HG02852 (cell line): ENCODE data around the gene GLB1L.
"Not testable (repeated sequence)": the region's sequence is repeated elsewhere in the genome, so short reads cannot be mapped to it uniquely, and the experiment has no call there.

Experiments used
- ATAC-seq: cut with Tn5 transposase; IDR thresholded peaks from one replicate; pipeline ENCODE4 v1.9.1; 2021; ENCODE audit warnings: mild to moderate bottlenecking, moderate library complexity; ENCODE audit not compliant: unreplicated experiment

GLB1L gene

GRCh38 chr2:219245148-219245898, at the start of gene GLB1L, which contains the start of gene STK16:
Gene GLB1L (minus strand): TSS chr2:219245444. CDS start chr2:219243573, 1,871 bp downstream.
Gene STK16 (plus strand): TSS chr2:219245479. CDS start chr2:219246000, 521 bp downstream.
- ATAC-seq: peak; percentile 85

DNA sequence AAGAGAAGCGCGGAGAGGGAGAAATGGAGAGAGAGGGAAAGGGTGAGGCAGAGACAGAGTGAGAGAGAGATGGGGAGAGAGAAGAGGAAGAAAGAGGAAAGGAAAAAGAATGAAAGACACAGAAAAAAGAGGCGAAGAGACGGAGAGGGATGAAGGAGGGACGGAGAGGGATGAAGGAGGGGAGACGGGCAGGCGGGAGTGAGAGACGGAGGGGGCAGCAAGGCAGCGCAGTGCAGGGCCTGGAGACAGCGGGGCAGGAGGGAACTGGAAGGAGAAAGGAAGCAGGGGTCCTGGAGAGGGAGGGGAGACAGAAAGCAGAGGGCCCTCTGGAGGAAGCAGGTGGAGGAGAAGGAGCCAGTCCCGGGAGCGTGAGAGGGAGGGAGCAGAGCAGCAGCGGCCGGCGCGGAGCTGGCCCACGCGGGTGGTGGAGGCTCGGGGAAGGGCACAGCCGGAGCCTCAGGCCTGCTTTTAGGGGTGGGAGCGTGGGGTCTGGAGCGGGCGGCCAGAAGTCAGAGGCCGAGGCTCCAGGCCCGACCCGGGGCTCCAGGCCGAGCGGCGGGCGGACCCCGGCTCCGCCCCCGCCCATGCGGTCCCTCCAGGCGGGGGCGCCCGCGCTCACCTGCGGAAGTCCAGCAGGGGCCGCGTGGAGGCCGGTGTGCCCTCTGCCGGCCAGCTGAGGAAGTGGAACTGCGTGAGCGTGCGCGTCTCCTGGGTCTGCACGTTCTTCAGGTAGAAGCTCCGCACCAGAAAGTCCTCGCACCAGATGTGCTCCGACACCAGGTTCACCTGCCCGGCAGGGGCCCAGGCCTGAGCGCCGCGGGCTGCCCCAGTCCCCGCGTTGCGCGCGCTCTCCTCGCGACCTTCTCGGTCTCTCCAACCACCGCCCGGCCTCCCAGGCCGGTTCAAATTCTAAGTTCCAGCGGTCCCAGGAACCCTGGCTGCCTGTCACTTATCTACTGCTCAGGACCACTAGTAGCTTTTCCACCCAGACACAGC, 49.4 kb upstream of the GLB1L start:
- ATAC-seq: peak; percentile 91

GRCh38 chr2:219293736-219294231, 48.5 kb upstream of the GLB1L start:
- ATAC-seq: no peak

DNA sequence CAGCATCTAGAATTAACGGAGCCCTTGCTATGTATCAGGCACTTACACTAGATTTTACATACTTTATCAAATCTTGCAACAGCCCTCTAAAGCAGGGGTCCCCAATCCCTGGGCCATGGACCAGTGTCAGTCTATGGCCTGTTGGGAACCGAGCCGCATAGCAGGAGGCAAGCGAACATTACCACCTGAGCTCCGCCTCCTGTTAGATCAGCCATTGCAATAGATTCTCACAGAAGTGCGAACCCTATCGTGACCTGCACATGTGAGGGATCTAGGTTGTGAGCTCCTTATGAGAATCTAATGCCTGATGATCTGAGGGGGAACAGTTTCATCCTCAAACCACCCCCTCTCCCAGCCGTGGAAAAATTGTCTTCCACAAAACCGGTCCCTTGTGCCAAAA, 47.4 kb upstream of the GLB1L start:
- no peak for ATAC-seq

DNA sequence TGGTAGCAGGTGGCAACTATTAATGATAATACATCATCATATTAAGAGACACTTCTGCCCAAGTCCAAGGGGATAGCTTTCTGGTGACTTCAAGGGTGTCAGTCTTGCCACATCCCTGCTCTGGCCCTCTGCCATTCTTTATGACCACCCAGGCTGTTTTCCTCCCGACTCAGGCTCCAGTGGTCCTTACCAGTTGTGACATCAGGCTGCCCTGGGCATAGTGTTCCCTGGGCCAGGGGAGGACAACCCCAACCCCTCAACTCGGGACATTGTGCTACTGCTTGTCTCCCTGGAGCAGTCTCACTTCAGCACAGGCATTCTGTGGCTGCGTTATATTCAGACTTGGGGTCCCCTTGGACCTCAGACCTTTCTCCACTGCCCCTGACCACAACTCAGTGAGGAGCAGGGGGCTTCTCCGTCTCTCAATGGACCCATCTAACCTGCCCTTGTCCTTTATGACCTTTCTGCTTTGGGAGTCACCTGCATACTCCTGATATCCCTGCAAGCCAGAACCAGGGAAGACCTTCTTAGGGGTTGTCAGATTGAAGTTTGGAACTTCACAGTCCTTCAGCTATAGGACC, 46.8 kb upstream of the GLB1L start:
- no peak for ATAC-seq

DNA sequence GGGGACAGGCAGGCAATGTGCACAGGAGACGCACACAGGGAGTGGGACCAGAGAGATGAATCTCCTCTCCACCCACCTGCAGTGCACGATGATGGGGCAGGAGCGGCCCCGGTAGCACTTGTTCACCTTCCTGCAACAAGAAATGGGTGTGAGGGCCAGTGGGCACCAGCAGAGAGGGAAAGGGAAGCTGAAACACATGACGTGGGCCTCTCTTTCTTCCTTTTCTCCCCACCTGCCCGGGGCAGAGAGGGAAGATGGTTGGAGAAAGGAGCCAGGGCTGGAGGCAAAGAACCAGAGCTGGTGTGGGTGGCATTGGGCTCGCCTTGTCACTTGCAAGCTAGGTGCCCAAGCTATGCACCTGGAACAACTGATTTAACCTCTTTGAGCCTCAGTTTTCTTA, 46.1 kb upstream of the GLB1L start:
- no peak for ATAC-seq

GRCh38 chr2:219290381-219291171, 45.3 kb upstream of the GLB1L start:
- no peak for ATAC-seq

DNA sequence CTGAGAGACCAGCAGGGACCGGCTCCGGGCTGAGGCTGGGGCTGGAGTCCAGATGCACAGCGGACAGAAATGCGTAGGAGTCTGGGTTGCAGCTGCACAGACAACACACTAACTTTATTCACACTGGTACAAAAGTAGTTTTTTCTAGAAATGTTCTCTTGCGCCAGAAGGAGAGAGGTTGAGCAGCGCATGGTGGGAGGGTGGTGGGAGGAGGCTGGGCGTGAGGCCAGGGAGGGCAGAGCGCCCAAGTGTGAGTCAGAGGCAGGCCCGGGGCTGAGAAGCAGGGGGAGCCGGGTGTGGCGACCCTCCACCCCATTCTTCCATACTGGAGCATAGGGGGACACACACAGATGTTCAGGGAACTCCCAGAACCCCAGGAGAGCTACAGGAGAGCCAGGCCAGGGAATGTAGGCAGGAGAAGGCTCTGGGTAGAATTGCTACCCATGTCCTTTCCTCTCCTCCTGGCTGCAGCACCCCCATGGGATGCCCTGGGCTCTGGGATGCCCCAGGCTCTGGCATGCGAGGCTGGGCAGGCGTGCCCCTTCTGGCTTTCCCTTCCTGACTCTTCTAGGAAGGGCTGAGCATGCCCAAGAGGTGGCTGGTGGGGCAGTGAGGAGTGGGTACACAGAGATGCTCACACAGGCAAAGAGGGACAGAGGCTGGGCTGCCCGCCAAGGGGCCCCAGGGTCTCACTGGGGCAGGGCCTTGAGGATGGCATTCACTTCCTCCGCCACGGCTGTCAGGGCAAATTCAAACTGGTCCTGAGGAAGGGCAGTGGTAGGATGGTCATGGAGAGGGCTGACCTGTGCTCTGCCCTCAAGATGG, 44.5 kb upstream of the GLB1L start:
- ATAC-seq: no peak

GRCh38 chr2:219289195-219289536, 43.9 kb upstream of the GLB1L start:
- ATAC-seq: no peak

GRCh38 chr2:219287580-219288265, 42.5 kb upstream of the GLB1L start:
- no peak for ATAC-seq

DNA sequence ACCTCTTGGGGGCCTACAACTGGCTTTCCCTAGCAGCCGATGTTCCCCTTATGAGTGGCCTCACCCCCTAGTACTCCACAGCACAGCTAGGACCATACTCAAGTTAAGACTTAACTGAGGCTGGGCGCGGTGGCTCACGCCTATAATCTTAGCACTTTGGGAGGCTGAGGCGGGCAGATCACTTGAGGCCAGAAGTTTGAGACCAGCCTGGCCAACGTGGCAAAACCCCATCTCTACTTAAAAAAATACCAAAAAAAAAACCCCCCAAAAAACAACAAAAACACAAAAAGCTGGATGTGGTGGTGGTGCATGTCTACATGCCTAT, 41.8 kb upstream of the GLB1L start:
- ATAC-seq: not testable (repeated sequence)

DNA sequence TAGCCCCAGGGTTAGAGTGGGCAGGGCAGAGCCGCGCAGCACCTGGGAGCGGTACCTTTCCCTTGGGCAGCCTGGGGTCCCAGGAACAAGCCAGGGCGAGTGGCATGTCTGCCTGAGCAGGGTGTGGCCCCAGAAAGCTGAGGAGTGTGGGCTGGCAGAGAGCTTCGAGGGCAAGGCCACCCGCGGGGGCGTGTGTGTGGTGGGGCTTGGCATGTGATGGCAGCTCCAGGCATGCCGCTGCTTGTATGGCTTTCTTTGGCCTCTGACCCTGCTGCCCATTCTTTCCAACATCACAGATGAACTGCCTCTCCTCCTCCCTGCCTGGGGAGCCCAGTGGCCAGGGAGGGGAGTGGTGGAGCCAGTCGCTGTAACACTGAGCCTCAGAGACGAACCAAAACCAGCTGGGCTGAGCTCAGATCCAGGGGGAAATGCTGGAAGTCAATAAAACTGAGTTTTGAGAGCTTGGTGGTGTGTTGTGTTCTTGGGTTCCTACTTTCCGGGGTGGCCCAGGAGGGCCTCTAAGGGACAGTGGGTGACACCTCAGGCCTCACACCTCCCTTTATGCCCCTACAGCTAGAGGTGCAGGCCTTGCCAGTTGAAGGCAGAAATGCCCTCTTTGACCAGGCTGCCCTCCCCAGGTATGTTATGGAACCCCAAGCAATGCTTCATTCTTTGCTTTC, 41.3 kb upstream of the GLB1L start:
- ATAC-seq: no peak

- no peak for ATAC-seq
These were observed 40.7 kb upstream of the GLB1L start for GRCh38 chr2:219285894-219286425.

DNA sequence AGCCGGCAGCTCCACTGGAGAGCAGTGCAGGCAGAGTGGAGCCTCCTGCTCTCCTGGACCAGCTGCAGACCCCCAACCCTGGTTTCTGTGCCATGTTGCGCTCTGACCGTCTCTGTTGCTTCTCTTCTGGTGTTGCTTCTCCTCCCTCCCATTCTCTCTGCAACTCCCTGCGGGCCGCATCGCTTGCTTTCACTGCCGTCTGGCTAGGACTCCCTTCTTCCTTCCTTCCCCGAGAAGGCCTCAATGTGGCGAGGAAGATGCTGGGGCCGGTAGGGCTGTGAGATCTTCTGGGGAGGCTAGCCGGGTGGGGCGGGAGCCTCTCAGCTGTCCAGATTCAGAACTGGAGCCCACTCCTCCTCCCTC, 40.1 kb upstream of the GLB1L start:
- ATAC-seq: no peak

DNA sequence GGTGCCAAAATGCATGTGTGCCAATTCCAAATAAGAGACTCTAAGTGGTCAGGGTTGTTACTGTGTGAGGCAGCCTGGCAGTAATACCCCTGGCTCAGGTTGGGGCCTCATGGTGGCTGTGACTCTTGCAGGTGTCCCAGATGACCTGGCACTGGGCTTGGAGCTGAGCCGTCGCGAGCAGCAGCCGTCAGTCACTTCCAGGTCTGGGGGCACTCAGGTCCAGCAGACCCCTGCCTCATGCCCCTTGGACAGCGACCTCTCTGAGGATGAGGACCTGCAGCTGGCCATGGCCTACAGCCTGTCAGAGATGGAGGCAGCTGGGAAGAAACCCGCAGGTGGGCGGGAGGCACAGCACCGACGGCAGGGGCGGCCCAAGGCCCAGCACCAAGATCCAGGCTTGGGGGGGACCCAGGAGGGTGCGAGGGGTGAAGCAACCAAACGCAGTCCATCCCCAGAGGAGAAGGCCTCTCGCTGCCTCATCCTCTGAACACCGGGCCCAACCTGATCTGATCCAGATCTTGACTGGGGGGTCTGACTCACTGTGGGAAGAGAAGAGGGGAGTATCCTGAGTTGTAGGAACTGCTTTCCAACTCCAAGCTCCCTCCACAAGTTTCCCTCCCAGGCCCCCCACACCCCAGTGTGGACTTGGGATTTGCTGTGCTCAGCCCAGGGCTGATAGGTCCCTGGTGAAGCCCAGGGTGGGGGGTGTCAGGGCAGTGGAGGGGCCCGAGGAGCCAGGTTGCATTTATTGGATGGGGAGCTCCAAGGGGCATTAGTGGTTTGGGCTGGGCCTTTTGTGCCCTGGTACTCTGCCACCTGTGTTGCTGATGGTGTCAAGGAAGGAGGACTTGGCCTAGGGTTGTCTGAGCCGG, 39.5 kb upstream of the GLB1L start:
- no peak for ATAC-seq

- no peak for ATAC-seq
These were observed 37.8 kb upstream of the GLB1L start for GRCh38 chr2:219282943-219283581.

- ATAC-seq: no peak
These were observed 37.1 kb upstream of the GLB1L start for GRCh38 chr2:219282375-219282774.
